ENCODE measurements around the gene LCN1. TPM values are rescaled to one million over a fixed set of nuclear protein-coding genes. Genes with fewer than 3 reads are reported as not detected.

Gene LCN1
- total RNA-seq: not detected in 2 replicates

DNA sequence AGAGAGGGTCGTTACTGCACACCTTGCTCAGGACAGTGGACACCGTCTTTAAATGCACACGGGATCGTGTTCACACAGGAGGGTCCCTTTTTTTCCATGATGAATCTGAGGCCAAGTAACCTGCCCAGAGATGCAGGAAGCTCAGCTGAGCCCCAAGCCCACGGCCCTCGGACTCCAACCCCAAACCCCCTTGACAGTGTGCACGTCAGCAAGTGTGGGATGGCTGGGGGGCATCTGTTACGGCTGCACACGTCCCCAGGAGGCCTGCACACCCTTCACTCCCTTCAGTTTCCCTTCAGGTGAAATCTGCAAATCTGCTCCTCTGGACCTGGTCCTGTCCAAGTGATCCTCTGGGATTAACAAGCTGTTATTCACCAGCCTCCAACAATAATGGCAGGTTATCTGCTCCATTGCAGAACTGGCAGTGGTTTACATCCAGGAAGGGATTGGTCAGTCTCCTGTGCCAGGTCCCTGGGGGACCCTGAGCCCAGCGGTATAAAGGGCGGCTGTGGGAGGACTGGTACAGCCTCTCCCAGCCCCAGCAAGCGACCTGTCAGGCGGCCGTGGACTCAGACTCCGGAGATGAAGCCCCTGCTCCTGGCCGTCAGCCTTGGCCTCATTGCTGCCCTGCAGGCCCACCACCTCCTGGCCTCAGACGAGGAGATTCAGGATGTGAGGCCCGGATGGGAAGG lies at the start of gene LCN1:
LCN1 (plus strand) TSS at position 525 of the 692 bp plus-strand sequence; CDS start at position 583, 58 bp downstream.

DNA sequence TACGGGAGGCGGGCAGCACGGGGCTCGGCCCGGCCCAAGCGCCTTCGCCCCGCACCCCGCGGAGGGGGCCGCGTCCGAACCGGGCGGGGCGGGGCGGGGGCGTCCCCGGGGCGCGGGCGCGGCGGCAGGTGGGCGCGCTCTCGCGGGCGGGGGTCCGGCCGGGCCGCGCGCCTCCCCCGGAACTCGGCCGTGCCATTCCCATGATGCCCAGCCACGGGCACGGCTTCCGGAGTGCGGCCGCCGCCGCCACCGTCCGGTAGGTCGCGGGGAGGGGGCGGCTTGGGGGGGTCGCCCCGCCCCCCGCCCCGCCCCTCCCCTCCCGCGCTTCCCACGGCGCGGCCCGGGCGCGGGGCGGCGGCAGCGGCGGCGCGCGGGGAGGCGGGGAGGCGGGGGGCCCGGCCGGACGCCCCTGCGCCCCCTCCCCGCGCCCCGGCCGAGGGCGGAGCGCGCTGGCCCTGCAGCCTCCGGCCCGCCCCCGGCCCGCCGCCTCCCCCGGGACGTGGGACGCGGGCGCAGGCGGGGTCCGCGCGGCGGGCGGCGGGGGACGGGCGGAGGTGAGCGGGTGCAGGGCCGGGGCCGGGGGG lies 41.7 kb upstream of the LCN1 start, which contains the start of gene PPP1R26:
PPP1R26 (plus strand) TSS at position 314 of the 584 bp plus-strand sequence. CDS start 4,729 bp downstream, outside the sequence.

DNA sequence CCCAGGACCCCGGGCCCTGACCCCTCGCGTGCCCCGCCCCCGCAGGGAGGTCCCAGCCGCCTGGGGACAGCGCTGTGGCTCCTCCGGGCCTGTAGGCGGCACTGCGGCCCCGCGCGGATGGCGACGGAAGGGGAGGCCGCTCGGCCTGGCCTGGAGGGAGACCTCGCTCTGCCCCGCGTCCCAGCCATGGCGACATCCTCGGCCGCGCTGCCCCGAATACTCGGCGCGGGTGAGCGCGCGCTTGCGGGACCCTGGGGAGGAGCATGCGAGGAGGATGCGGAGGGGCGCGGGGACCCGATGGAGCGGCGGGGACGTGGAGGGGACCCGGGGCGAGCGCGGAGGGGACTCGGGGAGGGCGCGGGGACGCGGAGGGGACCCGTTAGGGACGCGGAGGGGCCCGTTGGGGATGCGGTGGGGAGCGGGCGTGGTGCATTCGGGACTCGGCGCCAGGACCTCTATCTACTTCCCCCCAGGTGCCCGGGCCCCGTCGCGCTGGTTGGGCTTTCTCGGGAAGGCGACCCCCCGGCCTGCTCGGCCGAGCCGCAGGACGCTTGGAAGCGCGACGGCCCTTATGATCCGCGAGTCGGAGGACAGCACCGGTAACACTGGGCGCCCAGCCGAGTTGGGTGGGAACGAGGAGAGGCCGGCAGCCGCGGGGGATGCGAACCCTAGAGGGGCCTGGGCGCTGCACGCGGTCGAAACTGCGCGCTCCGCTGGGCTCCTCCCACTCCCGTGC lies 20.5 kb upstream of the LCN1 start, which contains the start of gene MRPS2:
MRPS2 (plus strand) TSS at position 158 of the 736 bp plus-strand sequence; CDS start at position 187, 29 bp downstream.

GRCh38 chr9:135545646-135546176 lies 24.5 kb downstream of the LCN1 start, which contains the start of gene OBP2A:
OBP2A (plus strand) TSS chr9:135546126; CDS start chr9:135546181, 55 bp downstream.

GRCh38 chr9:135561391-135562234 lies 40.4 kb downstream of the LCN1 start, which contains the start of gene PAEP:
PAEP (plus strand) TSS chr9:135561756.

Other genes with a start within 250 kb of the LCN1 start
- gene PPP1R26, start 41.7 kb upstream of the LCN1 start, total RNA-seq: 5.0 and 6.1 TPM in 2 replicates
- 53.8 and 66.0 TPM in 2 replicates for gene MRPS2, start 20.8 kb upstream of the LCN1 start, total RNA-seq
- gene OBP2A, start 24.7 kb downstream of the LCN1 start, total RNA-seq: not detected in 2 replicates
- gene PAEP, start 40.3 kb downstream of the LCN1 start, total RNA-seq: not detected in 2 replicates
- not detected in 2 replicates for gene GLT6D1, start 118.1 kb downstream of the LCN1 start, total RNA-seq
- gene LCN9, start 141.9 kb downstream of the LCN1 start, total RNA-seq: not detected in 2 replicates
- 0.34 TPM in 1 of 2 replicates, not detected in the other for gene SOHLH1, start 178.0 kb downstream of the LCN1 start, total RNA-seq
- gene KCNT1, start 180.7 kb downstream of the LCN1 start, total RNA-seq: not detected in 2 replicates